Neural crest cell (in vitro differentiated cells): ENCODE results near the gene ZNF592. TPM values are rescaled to one million over a fixed set of nuclear protein-coding genes. Genes with fewer than 3 reads are reported as not detected.

Experiments
- DNase-seq: peaks from one replicate; pipeline ENCODE4 v3.0.0; 2021; ENCODE audit warnings: low read depth, mixed read lengths, low spot score
- H3K27ac Mint-ChIP-seq: one replicate; pipeline ENCODE4 v1.8.0; 2021; ENCODE audit warnings: mild to moderate bottlenecking, mixed read lengths; ENCODE audit not compliant: unreplicated experiment
- H3K27me3 Mint-ChIP-seq: 2 replicates; pipeline ENCODE4 v1.8.0; 2021; ENCODE audit warnings: low read depth, mild to moderate bottlenecking, mixed read lengths
- H3K36me3 Mint-ChIP-seq: 2 replicates; pipeline ENCODE4 v1.8.0; 2021; ENCODE audit warnings: low read depth, mild to moderate bottlenecking, mixed read lengths
- H3K4me1 Mint-ChIP-seq: 2 replicates; pipeline ENCODE4 v1.8.0; 2021; ENCODE audit warnings: mixed read lengths
- H3K4me3 Mint-ChIP-seq: one replicate; pipeline ENCODE4 v1.8.0; 2021; ENCODE audit warnings: mild to moderate bottlenecking, mixed read lengths
- H3K9me3 Mint-ChIP-seq: 2 replicates; pipeline ENCODE4 v1.8.0; 2021; ENCODE audit warnings: mixed read lengths
- CTCF ChIP-seq: fragments of 200-600 bp; sonication (generic); conservative IDR thresholded peaks from 2 replicates; pipeline ENCODE4 v1.5.0; 2021; ENCODE audit warnings: antibody characterized with exemption, mild to moderate bottlenecking
- total RNA-seq: library from RNA; stranded (reverse); gene quantifications from 2 replicates; pipeline ENCODE4 v1.2.1, GENCODE V29; 2021

The ZNF592 gene
- total RNA-seq, 1 donor from 2014 or later = 34.7 TPM

- TF ChIP-seq CTCF = no peak
- Mint-ChIP-seq H3K36me3 (no peaks in the 10 kb centered on the region), H3K27me3 (no peaks in the 10 kb centered on the region), H3K27ac (no peak overlapping the region), H3K4me3 (no peak overlapping the region), H3K9me3 (no peaks in the 10 kb centered on the region), H3K4me1 (peaks cover 12% of the 10 kb centered on the region)
- no peak for DNase-seq
Measured at GRCh38 chr15:84759018-84759417, 10.6 kb downstream of the ZNF592 start.

- Mint-ChIP-seq H3K4me3 (no peak overlapping the region), H3K9me3 (no peaks in the 10 kb centered on the region), H3K4me1 (peaks cover 12% of the 10 kb centered on the region), H3K27me3 (no peaks in the 10 kb centered on the region), H3K36me3 (no peaks in the 10 kb centered on the region), H3K27ac (no peak overlapping the region)
- TF ChIP-seq CTCF = no peak
- DNase-seq = no peak
Measured at GRCh38 chr15:84760219-84760618, 11.8 kb downstream of the ZNF592 start.

- H3K4me1 Mint-ChIP-seq = peaks cover 7% of the 10 kb centered on the region
- no peaks in the 10 kb centered on the region for H3K9me3 Mint-ChIP-seq
- no peak overlapping the region for H3K27ac Mint-ChIP-seq
- no peaks in the 10 kb centered on the region for H3K36me3 Mint-ChIP-seq
- H3K27me3 Mint-ChIP-seq = no peaks in the 10 kb centered on the region
- DNase-seq = no peak
- H3K4me3 Mint-ChIP-seq = no peak overlapping the region
- TF ChIP-seq CTCF = no peak
Measured at GRCh38 chr15:84761607-84762131, 13.3 kb downstream of the ZNF592 start.

- Mint-ChIP-seq H3K4me1 (peaks cover 7% of the 10 kb centered on the region), H3K4me3 (no peak overlapping the region), H3K27ac (no peak overlapping the region), H3K36me3 (no peaks in the 10 kb centered on the region), H3K9me3 (no peaks in the 10 kb centered on the region), H3K27me3 (no peaks in the 10 kb centered on the region)
- TF ChIP-seq CTCF = no peak
- no peak for DNase-seq
Measured at GRCh38 chr15:84762840-84763572, 14.6 kb downstream of the ZNF592 start.

GRCh38 chr15:84764585-84764984 lies 16.2 kb downstream of the ZNF592 start:
- TF ChIP-seq CTCF = no peak
- H3K27ac Mint-ChIP-seq = no peak overlapping the region
- no peaks in the 10 kb centered on the region for H3K4me1 Mint-ChIP-seq
- H3K27me3 Mint-ChIP-seq = no peaks in the 10 kb centered on the region
- no peaks in the 10 kb centered on the region for H3K9me3 Mint-ChIP-seq
- H3K36me3 Mint-ChIP-seq = peaks cover 3% of the 10 kb centered on the region
- no peak for DNase-seq
- no peak overlapping the region for H3K4me3 Mint-ChIP-seq
